ENCODE data around the gene CNGA3.

GRCh38 chr2:98335271-98335670, 11.0 kb upstream of the CNGA3 start:
- TF ChIP-seq POLR2A (IDR thresholded peaks at IDR 0.05): no peak
- TF ChIP-seq CTCF (IDR thresholded peaks at IDR 0.05): no peak
